ENCODE measurements around the gene NEDD8. TPM values are rescaled to one million over a fixed set of nuclear protein-coding genes. Genes with fewer than 3 reads are reported as not detected.

NEDD8 gene
- total RNA-seq, 1 donor from 2014 or later: 132 TPM

- ATAC-seq (no peak), DNase-seq (no peak)
- Histone ChIP-seq H3K27ac (no peak overlapping the region), H3K4me3 (no peak overlapping the region), H3K27me3 (ENCODE audit: low read depth) (no peaks in the 10 kb centered on the region), H3K36me3 (peaks cover 74% of the 10 kb centered on the region), H3K4me1 (peaks cover 55% of the 10 kb centered on the region), H3K9me3 (no peaks in the 10 kb centered on the region)
- TF ChIP-seq CTCF (IDR thresholded peaks at IDR 0.05): no peak
- intact Hi-C loops (cut with DNase I): no loop called here
These were observed 5.3 kb upstream of the NEDD8 start for GRCh38 chr14:24237463-24237955.

DNA sequence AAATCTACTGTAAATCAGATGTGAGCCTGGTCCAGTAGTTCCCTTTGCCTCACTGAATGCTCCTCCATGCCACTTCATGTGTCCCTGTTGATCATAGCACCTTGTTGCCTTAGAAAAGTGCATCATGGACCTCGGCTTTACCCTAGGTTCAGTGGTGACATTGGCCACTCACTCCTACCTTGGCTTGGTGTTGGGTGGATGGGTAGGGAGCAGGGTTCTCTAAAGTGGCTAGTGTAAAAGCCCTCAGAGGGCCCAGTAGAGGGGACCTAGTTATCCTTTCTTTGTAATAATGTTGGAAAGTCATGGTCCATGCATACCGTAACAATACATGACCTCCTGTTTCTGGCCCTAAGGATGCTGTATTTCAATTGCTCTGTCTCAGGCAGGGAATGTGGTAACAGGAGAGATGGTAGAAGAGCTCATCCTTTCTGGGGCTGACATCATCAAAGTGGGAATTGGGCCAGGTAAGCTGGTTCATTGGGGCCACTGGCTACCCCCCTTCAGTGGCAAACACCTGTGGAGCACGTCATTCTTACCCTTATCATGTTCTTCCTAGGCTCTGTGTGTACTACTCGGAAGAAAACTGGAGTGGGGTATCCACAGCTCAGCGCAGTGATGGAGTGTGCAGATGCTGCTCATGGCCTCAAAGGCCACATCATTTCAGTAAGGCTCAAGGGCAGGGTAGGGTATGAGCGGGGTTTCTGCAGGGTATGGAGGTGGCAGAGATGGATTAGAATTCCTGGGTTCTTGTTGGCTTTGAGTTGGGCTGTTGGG, 4.7 kb upstream of the NEDD8 start:
- no peak overlapping the region for H3K4me3 ChIP-seq
- ATAC-seq (no peak), DNase-seq (no peak)
- no peaks in the 10 kb centered on the region for H3K9me3 ChIP-seq
- intact Hi-C loops (cut with DNase I): no loop called here
- no peak for TF ChIP-seq CTCF (IDR thresholded peaks at IDR 0.05)
- no peak overlapping the region for H3K27ac ChIP-seq
- H3K36me3 ChIP-seq: peaks cover 74% of the 10 kb centered on the region
- H3K4me1 ChIP-seq: peaks cover 55% of the 10 kb centered on the region
- no peaks in the 10 kb centered on the region for H3K27me3 ChIP-seq (ENCODE audit: low read depth)

- Histone ChIP-seq H3K27ac (no peak overlapping the region), H3K9me3 (no peaks in the 10 kb centered on the region), H3K27me3 (ENCODE audit: low read depth) (no peaks in the 10 kb centered on the region), H3K4me1 (peaks cover 54% of the 10 kb centered on the region), H3K4me3 (no peak overlapping the region), H3K36me3 (peaks cover 70% of the 10 kb centered on the region)
- DNase-seq (no peak), ATAC-seq (no peak)
- TF ChIP-seq CTCF (IDR thresholded peaks at IDR 0.05): no peak
- intact Hi-C loops (cut with DNase I): no loop called here
These were observed 3.9 kb upstream of the NEDD8 start for GRCh38 chr14:24235804-24236688.

GRCh38 chr14:24234095-24235005, 2.2 kb upstream of the NEDD8 start:
- H3K4me3 ChIP-seq: no peak overlapping the region
- H3K4me1 ChIP-seq: peaks cover 43% of the 10 kb centered on the region
- H3K27ac ChIP-seq: no peak overlapping the region
- DNase-seq (no peak), ATAC-seq (no peak)
- no peaks in the 10 kb centered on the region for H3K27me3 ChIP-seq (ENCODE audit: low read depth)
- peaks cover 53% of the 10 kb centered on the region for H3K36me3 ChIP-seq
- no peak for TF ChIP-seq CTCF (IDR thresholded peaks at IDR 0.05)
- no peaks in the 10 kb centered on the region for H3K9me3 ChIP-seq
- intact Hi-C loops (cut with DNase I): no loop called here

- Histone ChIP-seq H3K27me3 (ENCODE audit: low read depth) (no peaks in the 10 kb centered on the region), H3K36me3 (peaks cover 44% of the 10 kb centered on the region), H3K9me3 (no peaks in the 10 kb centered on the region), H3K4me1 (peaks cover 34% of the 10 kb centered on the region), H3K27ac (peak overlapping the region; percentile 91), H3K4me3 (peak overlapping the region; percentile 83)
- DNase-seq: no peak
- TF ChIP-seq CTCF (IDR thresholded peaks at IDR 0.05): no peak
- ATAC-seq: no peak
- intact Hi-C loops (cut with DNase I): no loop called here
These were observed 1.3 kb upstream of the NEDD8 start for GRCh38 chr14:24233538-24233866.
